Measurements from ENCODE around the gene AOAH.

Gene AOAH

DNA sequence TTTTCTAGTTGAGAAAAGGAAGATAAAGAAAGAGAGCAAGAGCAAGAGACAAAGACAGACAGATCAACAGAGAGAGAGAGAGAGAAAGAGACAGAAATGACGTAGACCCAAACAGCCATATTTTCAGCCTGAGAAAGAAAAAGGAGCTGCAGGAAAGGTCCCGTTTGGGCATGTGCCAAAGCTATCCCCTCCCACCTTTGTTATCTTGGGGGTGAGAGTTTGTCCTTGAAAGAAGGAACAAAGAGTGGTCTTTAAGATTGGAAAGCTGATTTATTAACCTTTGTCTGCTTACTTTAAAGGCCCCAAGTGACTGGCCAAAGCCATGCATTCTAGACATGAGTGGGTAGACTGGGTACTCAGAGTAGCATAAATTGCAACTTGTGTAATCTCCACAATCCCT is 98.2 kb downstream of the AOAH start:
- no peak for DNase-seq

DNA sequence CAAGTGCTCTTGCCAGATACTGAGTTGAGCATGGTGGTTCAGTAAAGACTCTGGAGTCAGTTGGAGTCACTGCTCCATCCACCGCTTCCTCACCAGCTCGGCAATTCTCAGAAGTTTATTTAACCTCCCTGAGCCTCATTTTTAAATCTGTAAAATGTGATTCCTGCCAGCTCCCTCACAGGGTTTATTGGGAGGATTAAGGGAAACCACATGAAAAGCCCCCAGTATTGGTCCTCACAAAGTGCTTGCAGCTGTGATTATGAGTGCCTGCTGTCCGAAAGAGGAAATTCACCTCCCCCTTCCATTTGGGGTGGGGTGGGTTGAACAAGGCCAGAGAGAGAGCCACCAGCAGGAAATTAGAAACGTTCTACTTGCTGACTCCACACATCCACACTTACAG is 99.0 kb downstream of the AOAH start:
- DNase-seq: no peak

DNA sequence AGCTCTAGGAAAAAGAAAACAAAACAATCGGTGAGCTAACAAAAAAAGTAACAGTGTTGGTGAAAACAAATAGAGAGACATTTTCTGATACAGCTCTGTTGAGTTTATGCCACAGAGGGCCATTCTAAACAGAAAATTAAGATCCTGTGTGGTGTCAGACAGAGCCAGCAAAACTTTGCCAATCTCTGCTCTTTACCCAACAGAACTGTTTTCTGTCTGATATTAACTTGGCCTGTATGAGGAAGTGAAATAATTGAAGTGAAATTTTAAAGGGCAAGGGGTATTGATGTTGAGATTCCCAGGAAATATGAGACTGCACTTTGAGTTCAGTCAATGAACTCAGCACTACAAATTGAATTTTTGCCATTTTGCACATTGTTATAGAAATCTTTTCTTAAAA is 101.0 kb downstream of the AOAH start:
- DNase-seq: no peak

DNA sequence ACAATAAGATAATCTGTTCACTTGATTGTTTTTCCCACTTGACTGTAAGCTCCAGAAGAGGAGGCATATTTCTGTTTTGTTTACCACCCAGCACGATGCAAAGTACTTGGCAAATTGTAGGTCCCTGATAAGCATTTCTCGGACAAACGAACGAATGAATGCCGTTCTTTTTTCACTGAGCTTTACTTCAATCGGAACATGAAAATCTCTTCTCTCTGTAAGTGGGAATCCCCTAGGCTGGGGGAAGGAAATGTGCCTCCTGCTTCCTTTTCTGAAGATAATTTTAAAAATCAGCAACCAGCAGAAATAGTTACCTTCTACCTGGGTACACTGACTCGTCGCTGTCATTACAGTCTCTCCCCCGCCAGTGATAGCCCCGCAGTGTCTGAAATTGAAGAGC is 102.9 kb downstream of the AOAH start:
- no peak for DNase-seq

DNA sequence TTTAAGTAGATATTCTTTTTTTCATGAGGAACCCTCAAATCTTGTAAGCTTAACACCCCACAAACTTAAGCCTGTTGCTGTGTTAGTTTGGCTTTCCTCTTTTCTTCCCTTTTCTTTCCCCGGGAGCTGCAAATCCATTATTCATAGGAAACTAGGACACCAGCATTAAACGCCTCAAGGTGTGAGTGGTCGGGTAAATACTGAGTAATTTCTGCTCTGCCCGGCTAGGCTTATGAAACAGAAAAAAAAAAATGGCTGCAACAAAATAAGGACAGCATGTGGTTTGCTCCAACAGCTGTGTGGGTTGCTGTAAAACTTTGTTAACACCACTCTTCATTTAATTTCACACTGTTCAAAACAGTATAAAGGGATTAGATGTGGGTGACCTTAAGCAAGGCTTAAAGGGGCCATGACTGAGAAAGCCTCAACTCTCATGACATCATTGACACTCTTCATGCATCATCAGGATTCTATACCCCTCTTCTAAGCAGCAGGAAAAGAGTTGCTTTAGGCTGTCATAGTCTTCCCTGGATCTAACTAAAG is 104.1 kb downstream of the AOAH start:
- no peak for DNase-seq

DNA sequence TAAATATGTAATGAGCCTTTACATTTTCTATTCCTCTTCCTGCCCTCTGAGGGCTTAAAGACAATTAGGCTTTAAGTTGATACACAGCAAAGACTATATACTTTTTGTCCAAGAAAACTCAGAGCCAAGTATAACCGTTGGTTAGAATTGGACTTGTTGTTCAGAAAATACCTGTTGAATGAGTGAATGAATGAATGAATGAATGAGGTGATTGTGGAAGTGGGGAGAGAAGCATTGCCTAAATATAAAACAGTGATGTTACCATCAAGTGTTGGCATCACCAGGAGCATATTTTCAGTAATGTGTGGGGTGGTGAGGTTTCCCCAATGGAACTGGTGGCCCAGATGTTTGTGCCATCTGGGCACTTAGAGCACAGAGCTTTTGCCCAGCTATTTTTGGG is 106.9 kb downstream of the AOAH start:
- no peak for DNase-seq

DNA sequence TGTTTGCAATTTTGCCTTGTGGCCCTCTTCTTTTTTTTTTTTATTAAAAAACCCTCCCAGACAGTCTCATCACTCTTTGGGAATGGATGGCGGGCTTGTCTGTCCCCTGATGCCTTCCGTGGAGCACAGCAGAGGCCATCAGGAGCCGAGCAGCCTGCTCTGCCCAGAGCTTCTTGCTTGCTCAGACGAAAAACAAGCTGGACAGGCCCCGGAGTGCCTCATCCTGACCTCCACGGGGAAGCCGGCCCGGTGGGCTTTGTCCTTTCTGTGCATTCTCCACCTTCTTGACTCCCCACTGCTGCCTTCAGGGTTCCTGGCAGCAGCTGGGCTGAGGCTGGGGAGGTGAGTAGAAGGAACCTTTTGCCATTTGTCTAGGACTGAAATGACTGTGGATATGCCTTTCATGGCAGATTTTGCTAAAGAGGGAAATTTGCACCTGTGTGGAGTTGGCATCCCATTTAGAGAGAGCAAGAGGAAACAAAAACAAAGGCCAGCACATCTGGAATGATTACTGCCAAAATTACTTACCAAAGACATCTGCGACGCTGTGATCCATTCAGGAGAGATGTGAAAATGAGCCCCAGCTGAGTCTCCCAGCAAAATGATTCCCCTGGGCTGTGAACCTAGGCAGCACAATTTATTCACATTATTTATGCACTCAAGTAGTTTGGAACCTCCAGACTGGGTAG is 108.3 kb downstream of the AOAH start:
- DNase-seq: no peak

DNA sequence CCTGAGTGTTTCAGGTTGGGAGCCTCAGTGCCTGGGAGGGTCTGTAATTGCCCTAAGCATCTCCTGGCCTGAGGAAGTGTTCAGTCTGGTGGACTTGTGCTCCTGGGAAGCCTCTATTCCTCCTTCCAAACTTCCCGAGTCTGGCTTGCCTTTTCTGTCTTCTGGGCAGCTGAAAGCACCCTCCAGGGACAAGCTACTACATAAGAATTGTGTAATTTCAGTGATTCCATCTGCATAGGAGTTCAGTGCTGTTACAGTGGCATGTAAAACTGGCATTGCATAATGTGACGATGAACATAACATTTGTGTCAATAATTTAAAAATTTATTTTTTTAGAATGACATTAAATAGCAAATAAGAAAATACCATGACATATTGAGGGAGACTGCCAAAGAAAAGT is 109.3 kb downstream of the AOAH start:
- DNase-seq: no peak

DNA sequence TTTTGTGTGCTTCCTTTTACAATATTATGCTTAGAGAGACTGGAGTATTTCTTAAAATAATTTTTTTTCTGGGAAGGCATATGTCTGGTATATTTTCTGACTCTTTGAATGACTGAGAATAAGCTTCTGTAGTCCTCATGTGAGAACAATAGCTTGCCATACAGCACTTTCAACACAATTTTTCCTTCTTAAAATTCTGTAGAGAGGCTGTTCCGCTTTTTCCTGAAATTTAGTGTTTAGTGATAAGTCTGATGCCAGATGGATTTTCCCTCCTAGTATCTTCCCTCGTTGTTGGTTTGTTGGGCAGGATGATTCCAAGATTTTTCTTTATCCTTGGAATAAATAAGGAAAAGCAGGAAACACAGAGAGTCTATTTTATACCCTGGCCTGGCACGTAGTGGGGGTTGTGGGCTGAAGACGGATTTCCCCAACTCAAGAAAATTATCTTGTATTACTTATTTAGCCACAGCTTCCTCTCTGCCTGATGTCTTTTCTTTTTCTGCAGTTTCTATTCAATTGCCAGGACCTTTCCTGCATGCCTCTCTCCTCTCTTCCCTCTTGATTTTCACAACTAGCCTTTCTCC is 111.2 kb downstream of the AOAH start:
- DNase-seq: no peak

DNA sequence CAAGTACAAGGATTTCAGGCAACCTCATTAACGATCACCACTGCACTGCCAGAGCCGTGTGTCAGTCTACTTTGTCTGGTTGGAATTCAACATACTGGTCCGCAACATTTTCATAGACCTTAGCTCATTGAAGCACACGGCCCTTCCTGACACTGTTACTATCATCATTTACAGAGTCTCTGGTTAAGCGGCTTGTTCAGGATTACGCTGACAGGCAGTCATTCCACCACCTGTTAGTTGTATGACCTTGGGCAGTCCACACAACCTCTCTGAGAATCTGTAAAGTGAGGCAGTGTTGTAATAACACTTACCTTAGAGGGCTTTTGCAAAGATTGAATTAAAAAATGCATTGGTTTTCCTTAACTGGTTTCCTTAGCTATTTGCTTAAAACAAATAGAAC is 112.6 kb downstream of the AOAH start:
- no peak for DNase-seq

DNA sequence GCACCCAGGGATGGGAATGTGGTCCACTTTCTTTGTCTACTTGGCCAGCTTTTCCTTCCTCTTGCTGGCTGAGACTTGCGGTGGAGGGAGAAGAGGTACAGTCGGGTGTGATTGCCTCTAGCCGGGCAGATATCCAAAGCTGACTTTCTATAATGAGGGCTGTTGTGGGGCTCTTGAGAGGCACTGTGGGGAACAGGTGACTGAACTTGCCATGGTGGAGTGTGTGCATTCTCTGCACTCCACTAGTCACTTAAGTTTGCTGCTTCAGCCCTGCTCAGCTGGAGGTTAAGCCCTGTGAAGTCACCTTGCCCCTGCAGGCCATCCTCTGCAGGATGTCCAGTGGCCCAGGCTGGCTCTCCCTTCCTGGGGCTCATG is 116.6 kb downstream of the AOAH start:
- DNase-seq: no peak

DNA sequence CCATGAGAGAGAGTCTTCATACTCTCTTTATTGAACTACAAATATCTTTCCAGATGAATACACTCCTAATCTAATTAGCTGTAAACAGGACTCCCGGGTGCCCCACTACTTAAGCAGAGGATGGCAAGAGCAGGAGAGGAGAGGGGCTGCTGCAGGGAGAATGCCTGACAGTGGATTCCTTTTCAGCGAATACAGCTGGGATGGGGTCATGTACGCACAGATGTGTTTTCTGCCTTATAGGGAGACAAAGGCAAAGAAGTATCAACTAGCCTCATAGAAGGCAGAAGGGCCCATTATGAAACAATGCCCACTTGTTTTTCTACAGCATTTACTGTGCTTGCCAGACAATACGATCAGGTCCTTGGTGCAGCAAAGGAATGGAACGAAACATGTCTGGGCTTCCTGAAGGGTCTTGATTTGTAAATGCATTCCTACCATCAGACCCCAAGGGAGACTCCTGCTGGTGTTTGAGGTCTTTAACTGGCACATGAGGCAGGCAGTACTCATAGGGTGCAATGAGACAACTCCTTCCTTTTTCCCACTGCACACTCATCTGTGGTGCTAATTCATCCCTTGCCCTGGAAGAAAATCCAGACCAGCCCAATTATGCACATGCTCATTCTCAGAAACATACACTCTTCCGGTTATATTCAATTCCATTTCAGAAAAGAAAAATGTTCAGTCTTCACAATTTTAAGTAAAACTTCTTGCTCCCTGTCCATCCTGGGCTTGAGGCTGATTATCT is 117.1 kb downstream of the AOAH start:
- DNase-seq: no peak

DNA sequence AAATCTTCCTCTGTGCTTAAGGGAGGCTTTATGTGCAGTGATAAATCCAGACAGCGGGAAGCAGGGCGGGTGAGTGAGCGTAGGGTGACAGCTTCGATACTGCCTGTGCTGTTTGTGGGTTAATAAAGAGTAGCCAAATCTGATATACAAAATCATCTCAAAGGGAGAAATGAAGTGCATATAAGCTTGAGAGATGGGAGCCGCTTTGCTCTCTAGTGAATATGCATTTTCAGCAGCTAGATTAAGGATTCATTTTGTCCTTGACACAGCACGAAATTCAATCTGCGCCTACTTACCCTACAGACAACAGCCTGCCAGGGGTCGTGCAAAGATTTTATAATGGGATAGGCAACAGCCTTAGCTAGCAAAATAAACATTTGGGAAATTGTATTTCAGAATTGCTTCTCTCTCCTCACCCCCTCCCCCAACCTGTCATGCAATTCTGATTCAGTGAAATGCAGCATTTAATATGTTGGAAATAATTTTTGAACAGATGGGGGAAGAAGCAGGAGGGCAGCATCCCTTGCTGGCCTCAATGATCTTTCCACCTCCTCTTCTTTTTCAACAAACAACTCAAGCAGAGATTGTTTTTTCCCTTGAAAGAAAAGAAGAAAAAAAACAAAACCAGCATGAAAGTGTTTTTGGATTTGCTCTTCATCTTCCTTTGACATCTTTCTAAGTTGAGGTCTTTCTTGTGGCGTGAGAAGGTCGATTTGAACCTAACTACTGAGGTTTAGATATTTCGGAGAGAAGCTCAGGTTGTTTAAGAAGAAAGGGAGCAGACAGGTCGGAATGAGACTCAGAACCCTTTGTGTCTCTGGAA is 117.9 kb downstream of the AOAH start:
- DNase-seq: no peak

DNA sequence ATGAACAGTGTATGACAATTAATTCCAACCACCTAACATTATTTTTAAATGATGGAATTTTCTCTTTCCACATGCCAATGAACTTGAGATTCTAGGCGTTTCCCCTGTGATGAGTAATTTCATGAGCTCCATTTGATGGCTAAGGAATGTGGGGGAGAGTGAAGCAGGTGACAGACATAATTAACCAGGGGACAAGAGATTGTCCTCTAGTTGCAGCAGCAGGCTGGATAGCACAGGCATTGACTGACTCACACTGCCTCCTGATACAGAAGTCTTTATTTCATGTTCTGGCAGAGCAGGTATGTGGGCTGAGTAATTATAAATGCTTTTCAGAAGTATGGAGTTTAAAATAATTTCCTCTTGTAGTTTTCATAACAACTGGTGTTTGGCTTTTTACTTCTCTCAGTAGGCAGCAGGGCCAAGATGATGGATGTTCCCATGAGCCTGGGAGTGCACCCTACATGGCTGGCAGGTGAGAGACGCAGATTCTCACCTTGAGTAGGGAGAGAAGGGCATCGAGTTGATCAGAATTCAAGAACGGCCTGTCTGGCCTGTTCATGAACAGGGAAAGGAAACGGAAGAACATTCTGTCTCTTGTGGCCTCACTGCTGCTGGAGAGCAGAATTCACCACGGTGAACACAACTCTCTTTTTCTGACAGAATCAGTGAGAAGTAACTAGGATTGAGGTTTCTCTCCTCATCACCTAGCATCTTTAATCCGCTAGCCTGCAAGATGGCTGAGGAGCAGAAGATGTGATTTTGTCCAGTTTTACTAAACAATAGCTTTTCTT is 118.8 kb downstream of the AOAH start:
- DNase-seq: no peak

DNA sequence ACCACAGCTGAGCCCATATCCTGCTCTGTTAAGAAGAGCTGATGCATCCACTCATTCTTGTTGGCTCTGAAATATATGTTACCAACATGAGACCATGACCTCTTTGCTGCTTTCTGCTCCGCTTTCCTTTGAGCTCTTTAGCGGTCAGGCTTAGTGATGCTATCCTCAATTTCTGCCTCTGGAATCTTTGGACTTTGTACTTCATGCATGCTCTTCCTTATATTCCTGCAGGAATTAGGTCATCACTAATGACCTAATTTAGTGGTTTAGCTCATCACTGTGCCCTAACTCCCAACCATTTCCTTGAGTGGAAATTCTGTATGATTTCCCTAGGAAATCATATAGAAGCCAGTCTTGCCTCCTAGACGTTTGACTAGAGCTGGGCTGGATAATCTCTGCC is 119.5 kb downstream of the AOAH start:
- DNase-seq: no peak

DNA sequence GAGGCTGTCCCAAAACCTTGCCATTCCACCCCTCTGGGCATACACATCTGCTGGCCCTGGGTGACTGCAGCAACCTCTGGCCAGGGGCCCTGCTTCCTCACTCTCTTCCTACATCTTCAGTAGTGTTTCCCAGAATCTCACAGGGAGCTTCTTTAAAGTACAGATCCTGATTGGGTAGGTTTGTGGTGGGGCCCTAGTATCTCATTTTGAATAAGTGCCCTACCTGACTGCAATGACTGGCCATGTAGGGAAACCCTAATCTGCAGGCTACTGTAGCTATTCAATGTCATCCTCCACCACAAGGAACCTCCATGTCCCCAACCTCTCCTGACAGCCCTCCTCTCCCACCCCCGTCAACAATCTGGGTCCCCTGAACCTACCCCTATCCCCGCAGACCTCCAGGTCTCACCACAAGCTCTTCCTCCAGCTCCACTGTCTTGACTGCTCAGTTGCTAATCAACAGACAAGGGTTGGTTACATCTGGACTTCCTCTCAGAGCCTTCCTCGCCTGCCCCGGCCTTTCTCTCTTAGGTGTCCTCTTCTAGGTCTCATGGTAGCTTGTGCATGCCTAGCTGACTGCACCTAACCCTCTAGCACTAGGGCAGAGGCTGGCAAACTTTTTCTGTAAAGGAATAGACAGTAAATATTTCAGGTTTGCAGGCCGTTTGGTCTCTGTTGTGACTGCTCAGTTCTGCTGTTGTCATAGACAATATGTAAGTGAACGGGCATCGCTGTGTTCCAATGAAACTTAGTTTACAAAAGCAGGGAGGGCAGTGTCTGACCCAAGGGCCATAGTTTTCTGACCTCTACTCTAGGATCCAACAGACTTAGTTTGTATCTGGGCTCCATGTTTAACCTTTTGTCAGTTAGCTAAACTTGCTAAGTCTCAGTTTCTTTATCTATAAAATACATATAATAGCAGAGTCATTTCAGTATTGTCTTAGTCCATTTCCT is 121.1 kb downstream of the AOAH start:
- DNase-seq: no peak

DNA sequence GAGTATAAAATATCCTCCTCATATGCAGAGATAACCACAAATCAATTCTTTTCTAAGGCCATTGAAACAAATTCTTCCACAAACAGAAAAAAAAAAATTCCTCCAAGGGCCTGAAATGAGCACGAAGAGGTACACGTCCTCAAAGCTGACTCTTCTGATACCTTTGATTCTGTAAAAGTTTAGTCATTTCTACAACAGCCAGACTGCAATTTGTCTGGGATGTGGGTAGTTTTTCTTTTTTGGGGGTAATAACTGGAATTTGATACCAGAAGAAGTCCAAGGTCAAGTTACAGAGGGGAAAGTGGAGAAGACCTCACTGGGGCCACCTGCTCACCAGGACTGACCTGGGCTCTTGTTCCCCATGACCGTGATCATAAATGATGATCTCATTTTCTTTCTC is 121.8 kb downstream of the AOAH start:
- DNase-seq: no peak

DNA sequence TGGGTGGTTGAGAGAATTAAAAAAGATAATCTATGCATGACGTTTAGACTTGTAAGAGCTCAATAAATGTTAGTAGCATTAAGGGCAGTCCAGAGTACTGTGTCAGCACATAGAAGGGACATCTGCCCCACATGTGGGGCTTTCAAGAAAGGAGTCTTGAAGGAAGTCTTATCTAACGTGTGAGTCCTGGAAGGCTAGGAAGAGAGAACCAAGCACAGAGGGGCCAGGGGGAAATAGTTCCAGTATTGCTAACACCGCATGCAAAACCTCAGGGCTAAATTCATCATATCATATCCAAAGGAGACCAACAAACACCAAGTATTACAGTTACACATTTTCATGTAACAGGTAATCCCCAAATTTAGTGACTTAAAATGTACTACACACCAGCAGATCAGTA is 122.7 kb downstream of the AOAH start:
- no peak for DNase-seq

DNA sequence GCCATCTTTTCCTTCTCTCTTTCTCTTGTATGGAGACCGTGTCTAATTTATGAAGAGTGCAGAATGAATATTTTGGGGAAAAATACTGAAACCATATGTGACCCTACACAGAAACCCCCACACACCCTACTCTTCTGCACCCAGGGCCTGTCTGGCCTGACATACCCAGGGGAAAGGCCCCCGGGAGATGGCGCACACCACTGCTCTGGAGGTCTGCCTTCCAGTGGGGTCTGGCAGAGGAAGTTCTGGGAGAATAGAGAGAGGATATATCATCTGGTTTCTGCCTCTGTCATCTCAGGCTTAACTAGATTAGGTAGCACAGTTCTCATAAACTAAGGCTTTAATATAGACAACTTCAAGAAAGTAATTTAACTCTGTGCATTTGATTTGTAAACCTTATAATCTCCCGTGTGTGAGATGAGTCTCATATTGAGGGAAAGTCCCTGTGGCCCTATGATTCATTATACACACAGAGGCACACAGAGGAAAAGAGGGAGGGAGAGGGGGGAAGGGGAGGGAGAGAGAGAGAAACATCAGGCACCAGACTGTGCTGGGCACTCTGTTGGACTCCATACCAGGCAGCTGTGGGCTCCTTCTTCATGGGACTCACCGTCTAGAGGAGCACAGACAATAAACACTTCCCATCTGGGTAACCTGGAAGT is 123.3 kb downstream of the AOAH start:
- DNase-seq: no peak

DNA sequence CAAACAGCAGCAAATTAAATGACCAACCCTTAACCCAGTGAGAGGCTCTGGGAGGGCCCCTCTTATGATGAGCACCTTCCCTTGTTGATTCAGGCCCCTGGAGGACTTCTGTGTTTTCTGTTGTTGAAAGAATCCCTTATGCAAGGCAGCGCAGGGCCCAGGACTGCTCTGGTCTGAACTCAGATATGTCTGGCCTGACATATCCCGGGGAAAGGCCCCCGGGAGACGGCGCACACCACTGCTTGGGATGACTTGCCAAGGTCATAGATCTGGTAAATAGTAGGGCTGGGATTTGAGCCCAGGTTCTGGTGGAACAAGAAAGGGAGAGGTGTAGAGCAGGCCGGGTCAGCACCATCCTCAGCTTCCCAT is 124.0 kb downstream of the AOAH start:
- DNase-seq: no peak
